Right lobe of liver (tissue), 6 donors: Measurements from ENCODE around the gene VAX1. TPM values are rescaled to one million over a fixed set of nuclear protein-coding genes. Genes with fewer than 3 reads are reported as not detected.
A peak's percentile ranks its signal among the peaks of the same experiment; 100 is the strongest.

Experiments
- ATAC-seq, 4 donors: fragments of 200-7000 bp; cut with Tn5 transposase; one replicate each; pipeline ENCODE4 v1.9.1; 2020; ENCODE audit warnings: mild to moderate bottlenecking in 4 of 4, moderate library complexity in 4 of 4
- DNase-seq, 3 donors: peaks; one replicate each; pipeline ENCODE4 v3.0.0-alpha.2; 2020
- H3K27ac ChIP-seq, 3 donors: fragments of 200-600 bp; one replicate each; pipeline ENCODE4 v1.8.0; 2022
- H3K27me3 ChIP-seq, 2 donors: fragments of 200-600 bp; one replicate each; pipeline ENCODE4 v1.8.0; 2022
- H3K36me3 ChIP-seq, 4 donors: fragments of 200-600 bp; sonication (generic) in 1 of 4; one replicate each; pipeline versions ENCODE4 v1.5.1 to v1.8.0; 2017 to 2022; ENCODE audit warnings: control low read depth in 1 of 4
- H3K4me1 ChIP-seq, 4 donors: fragments of 200-600 bp; sonication (generic) in 1 of 4; one replicate each; pipeline versions ENCODE4 v1.5.1 to v1.8.0; 2017 to 2022; ENCODE audit warnings: control low read depth in 1 of 4
- H3K4me3 ChIP-seq, 3 donors: fragments of 200-600 bp; one replicate each; pipeline ENCODE4 v1.8.0; 2022
- H3K9me3 ChIP-seq, 4 donors: fragments of 200-600 bp; sonication (generic) in 1 of 4; one replicate each; pipeline versions ENCODE4 v1.5.1 to v1.8.0; 2017 to 2022; ENCODE audit warnings: control low read depth in 1 of 4
- CTCF ChIP-seq, 4 donors: fragments of 200-600 bp in 3 of 4; fragments of 450-650 bp in 1 of 4; IDR thresholded peaks; one replicate each; pipeline versions ENCODE4 v1.5.1 to v1.8.0; 2016 to 2022; ENCODE audit warnings: antibody characterized with exemption in 4 of 4, mild to moderate bottlenecking in 2 of 4
- POLR2A ChIP-seq: fragments of 450-650 bp; IDR thresholded peaks from one replicate; pipeline ENCODE4 v1.6.1; 2017; ENCODE audit warnings: antibody characterized with exemption, mild to moderate bottlenecking
- WGBS: methylation state at CpG from one replicate; pipeline ENCODE4 v1.1.6; 2018; ENCODE audit warnings: low coverage, low lambda C conversion rate; ENCODE audit not compliant: insufficient coverage; ENCODE audit errors: missing lambda C conversion rate; 5-methylcytosine and 5-hydroxymethylcytosine counted together
- intact Hi-C, 2 donors: fragments of 100-400 bp; cut with DNase I; formaldehyde crosslinking; loops; one replicate each; pipeline versions ENCODE4 v1.11.2 to v1.14.1; 2022
- total RNA-seq, 6 experiments: library from RNA; depleted of rRNA in 2 of 6; stranded (reverse); fragments of >200 nt in 2 of 6; fragmentation: NEBNext Ultra II Directional in 3 of 6; extraction: Animal tissue kit (Norgen Biotek cat#: 25700) in 3 of 6; gene quantifications; one replicate each; pipeline versions ENCODE4 v1.1.0 to v1.2.4, GENCODE V29; 2016 to 2023
- donor health status: DM: no; HTN: yes; CAD: no.
- donor health status: DM: no; HTN: no; CAD: no.
- donor health status: DM: no; HTN: no; CAD: no.
- donor health status: DM: no; HTN: yes; CAD: no.
- donor health status: DM: no; HTN: yes; CAD: no.

The VAX1 gene
- total RNA-seq, 6 experiments from 2014 or later: not detected

- TF ChIP-seq CTCF (IDR thresholded peaks at IDR 0.05) (no peak), POLR2A (no peak)
- no peak for DNase-seq
- intact Hi-C loops: no loop called here
- H3K27me3 ChIP-seq: no peaks in the 10 kb centered on the region
- ATAC-seq: no peak
- no peaks in the 10 kb centered on the region for H3K36me3 ChIP-seq
- 92% methylated on average over 9 of the region's 10 CpGs for WGBS
- H3K9me3 ChIP-seq: no peaks in the 10 kb centered on the region
- no peaks in the 10 kb centered on the region for H3K4me1 ChIP-seq
- no peak overlapping the region for H3K4me3 ChIP-seq
- H3K27ac ChIP-seq: no peak overlapping the region
Measured at GRCh38 chr10:117184296-117184695, 46.2 kb upstream of the VAX1 start.

GRCh38 chr10:117178190-117178589 is 40.1 kb upstream of the VAX1 start:
- no peak for TF ChIP-seq CTCF (IDR thresholded peaks at IDR 0.05)
- no peak for TF ChIP-seq POLR2A
- no peak for ATAC-seq
- no peak overlapping the region for H3K4me3 ChIP-seq
- H3K36me3 ChIP-seq: no peaks in the 10 kb centered on the region
- intact Hi-C loops: loop anchor here (10.0 kb wide), 1 partner anchor 493 kb away; no protein-coding TSS in a partner anchor
- no peak overlapping the region for H3K27ac ChIP-seq
- no peaks in the 10 kb centered on the region for H3K27me3 ChIP-seq
- DNase-seq: no peak
- no peaks in the 10 kb centered on the region for H3K9me3 ChIP-seq
- WGBS: 42% methylated on average over 3 of the region's 3 CpGs
- peaks cover 0 to 15% (median 0%) of the 10 kb centered on the region in 4 donors for H3K4me1 ChIP-seq

GRCh38 chr10:117175901-117176534 is 37.9 kb upstream of the VAX1 start:
- H3K27me3 ChIP-seq: peaks cover 0 to 12% of the 10 kb centered on the region in 2 donors
- intact Hi-C loops: loop anchor here (10.0 kb wide), 1 partner anchor 491 kb away; no protein-coding TSS in a partner anchor
- TF ChIP-seq POLR2A (no peak), CTCF (IDR thresholded peaks at IDR 0.05) (peak; percentile 64 to 86 (median 81))
- DNase-seq (peak in 2 of 3 donors; percentile 72 to 78), ATAC-seq (peak; percentile 73 to 81 (median 74))
- WGBS: 10% methylated on average over 12 of the region's 12 CpGs
- H3K4me1 ChIP-seq: peaks cover 0 to 15% (median 0%) of the 10 kb centered on the region in 4 donors
- no peak overlapping the region for H3K27ac ChIP-seq
- no peaks in the 10 kb centered on the region for H3K9me3 ChIP-seq
- H3K4me3 ChIP-seq: peak overlapping the region; percentile 41 to 50 (median 42)
- no peaks in the 10 kb centered on the region for H3K36me3 ChIP-seq

GRCh38 chr10:117175215-117175900 is 37.3 kb upstream of the VAX1 start:
- ATAC-seq (peak; percentile 51 to 63 (median 59)), DNase-seq (peak; percentile 47 to 67 (median 51))
- Histone ChIP-seq H3K9me3 (no peaks in the 10 kb centered on the region), H3K27me3 (peaks cover 0 to 18% of the 10 kb centered on the region in 2 donors), H3K36me3 (no peaks in the 10 kb centered on the region), H3K27ac (no peak overlapping the region), H3K4me3 (peak overlapping the region; percentile 41 to 50 (median 42)), H3K4me1 (peaks cover 0 to 15% (median 0%) of the 10 kb centered on the region in 4 donors)
- TF ChIP-seq POLR2A (no peak), CTCF (IDR thresholded peaks at IDR 0.05) (no peak)
- intact Hi-C loops: loop anchor here (10.0 kb wide), 1 partner anchor 491 kb away; no protein-coding TSS in a partner anchor
- WGBS: under 1% methylated on average over 30 of the region's 46 CpGs
